Ishikawa (cell line): ENCODE data around the gene WASF1.

Experiments
- CEBPB ChIP-seq: IDR thresholded peaks from 2 replicates; pipeline ENCODE4 v1.6.1; 2012
- CREB1 ChIP-seq: IDR thresholded peaks from 2 replicates; pipeline ENCODE4 v1.6.1; 2012; ENCODE audit warnings: low read depth
- EGR1 ChIP-seq: IDR thresholded peaks from 2 replicates; pipeline ENCODE4 v1.6.1; 2012
- EP300 ChIP-seq: IDR thresholded peaks from 2 replicates; pipeline ENCODE4 v1.6.1; 2012; ENCODE audit warnings: borderline replicate concordance
- FOXM1 ChIP-seq: IDR thresholded peaks from 2 replicates; pipeline ENCODE4 v1.6.1; 2012; ENCODE audit warnings: low read depth, borderline replicate concordance
- MAX ChIP-seq: IDR thresholded peaks from 2 replicates; pipeline ENCODE4 v1.6.1; 2012
- NFIC ChIP-seq: IDR thresholded peaks from 2 replicates; pipeline ENCODE4 v1.6.1; 2012
- RAD21 ChIP-seq: IDR thresholded peaks from 2 replicates; pipeline ENCODE4 v1.6.1; 2012; ENCODE audit warnings: low read depth
- TAF1 ChIP-seq: IDR thresholded peaks from 2 replicates; pipeline ENCODE4 v1.6.1; 2012; ENCODE audit warnings: low read depth, mild to moderate bottlenecking
- TCF12 ChIP-seq: IDR thresholded peaks from 2 replicates; pipeline ENCODE4 v1.6.1; 2012; ENCODE audit warnings: low read depth
- TEAD4 ChIP-seq: IDR thresholded peaks from 2 replicates; pipeline ENCODE4 v1.6.1; 2012
- USF1 ChIP-seq: IDR thresholded peaks from 2 replicates; pipeline ENCODE4 v1.6.1; 2012
- YY1 ChIP-seq: IDR thresholded peaks from 2 replicates; pipeline ENCODE4 v1.6.1; 2012; ENCODE audit warnings: low read depth
- ZBTB7A ChIP-seq: IDR thresholded peaks from 2 replicates; pipeline ENCODE4 v1.6.1; 2012; ENCODE audit warnings: low read depth
- TF ChIP-seq, protein P1 (sequence below): IDR thresholded peaks from 2 replicates; pipeline ENCODE4 v1.6.1; 2012; ENCODE audit warnings: low read depth, mild to moderate bottlenecking

Gene WASF1

DNA sequence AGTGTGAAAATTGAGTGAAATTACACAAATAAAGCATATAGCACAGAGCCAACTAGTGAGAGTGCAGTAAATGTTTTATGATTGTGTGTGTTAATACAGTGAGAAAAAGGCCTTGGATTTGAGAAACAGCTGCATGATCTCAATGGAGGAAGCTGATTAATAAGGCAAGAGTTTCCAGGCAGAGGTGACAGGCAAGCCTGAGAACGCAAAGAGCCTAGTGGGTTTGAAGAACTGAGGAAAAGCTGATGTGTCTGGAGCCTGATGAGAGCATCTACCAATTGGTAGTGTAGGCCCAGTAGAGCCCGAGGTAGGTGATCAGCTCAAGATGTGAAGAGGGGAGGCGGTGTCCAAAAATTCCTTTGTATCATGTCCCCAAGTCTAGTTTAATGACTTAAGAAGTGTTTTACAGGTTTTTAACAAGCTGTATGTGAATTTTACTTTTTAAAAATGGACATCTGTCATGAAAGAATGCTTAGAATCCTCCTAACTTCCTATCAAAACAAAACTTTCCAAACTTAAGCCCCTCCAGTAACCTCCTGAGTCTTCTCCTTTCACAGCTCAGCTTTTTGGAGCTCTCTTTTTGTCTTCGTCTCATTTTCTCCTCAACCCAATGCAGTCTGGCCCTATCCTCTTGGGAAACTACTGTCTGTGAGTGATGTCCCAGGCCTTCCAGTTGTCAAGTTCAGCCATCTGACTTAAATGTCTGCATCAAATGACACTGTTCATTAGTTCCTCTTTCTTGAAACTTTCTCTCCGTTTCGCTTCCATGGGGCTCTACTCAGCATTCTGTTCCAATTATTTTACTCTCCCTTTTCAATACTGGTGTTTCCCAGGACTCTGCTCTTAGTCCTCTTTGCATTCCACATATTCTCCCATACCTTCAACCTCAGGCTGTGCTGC lies 1.9 kb upstream of the WASF1 start:
- no peak for TF ChIP-seq RAD21
- TF ChIP-seq CEBPB: no peak
- no peak for TF ChIP-seq ZBTB7A
- TF ChIP-seq TCF12: no peak
- TF ChIP-seq CREB1: no peak
- no peak for TF ChIP-seq YY1
- no peak for TF ChIP-seq TEAD4
- no peak for TF ChIP-seq NFIC
- TF ChIP-seq, protein P1, sequence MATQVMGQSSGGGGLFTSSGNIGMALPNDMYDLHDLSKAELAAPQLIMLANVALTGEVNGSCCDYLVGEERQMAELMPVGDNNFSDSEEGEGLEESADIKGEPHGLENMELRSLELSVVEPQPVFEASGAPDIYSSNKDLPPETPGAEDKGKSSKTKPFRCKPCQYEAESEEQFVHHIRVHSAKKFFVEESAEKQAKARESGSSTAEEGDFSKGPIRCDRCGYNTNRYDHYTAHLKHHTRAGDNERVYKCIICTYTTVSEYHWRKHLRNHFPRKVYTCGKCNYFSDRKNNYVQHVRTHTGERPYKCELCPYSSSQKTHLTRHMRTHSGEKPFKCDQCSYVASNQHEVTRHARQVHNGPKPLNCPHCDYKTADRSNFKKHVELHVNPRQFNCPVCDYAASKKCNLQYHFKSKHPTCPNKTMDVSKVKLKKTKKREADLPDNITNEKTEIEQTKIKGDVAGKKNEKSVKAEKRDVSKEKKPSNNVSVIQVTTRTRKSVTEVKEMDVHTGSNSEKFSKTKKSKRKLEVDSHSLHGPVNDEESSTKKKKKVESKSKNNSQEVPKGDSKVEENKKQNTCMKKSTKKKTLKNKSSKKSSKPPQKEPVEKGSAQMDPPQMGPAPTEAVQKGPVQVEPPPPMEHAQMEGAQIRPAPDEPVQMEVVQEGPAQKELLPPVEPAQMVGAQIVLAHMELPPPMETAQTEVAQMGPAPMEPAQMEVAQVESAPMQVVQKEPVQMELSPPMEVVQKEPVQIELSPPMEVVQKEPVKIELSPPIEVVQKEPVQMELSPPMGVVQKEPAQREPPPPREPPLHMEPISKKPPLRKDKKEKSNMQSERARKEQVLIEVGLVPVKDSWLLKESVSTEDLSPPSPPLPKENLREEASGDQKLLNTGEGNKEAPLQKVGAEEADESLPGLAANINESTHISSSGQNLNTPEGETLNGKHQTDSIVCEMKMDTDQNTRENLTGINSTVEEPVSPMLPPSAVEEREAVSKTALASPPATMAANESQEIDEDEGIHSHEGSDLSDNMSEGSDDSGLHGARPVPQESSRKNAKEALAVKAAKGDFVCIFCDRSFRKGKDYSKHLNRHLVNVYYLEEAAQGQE: no peak
- no peak for TF ChIP-seq TAF1
- no peak for TF ChIP-seq EP300
- TF ChIP-seq USF1: no peak
- TF ChIP-seq FOXM1: no peak
- TF ChIP-seq MAX: no peak
- TF ChIP-seq EGR1: no peak

GRCh38 chr6:110180228-110181008 lies 948 bp upstream of the WASF1 start, which contains the start of gene CDC40:
Gene CDC40 (plus strand): TSS chr6:110180427. CDS start chr6:110180445, 18 bp downstream.
- TF ChIP-seq EP300 (no peak), TAF1 (peak; percentile 52; the same call in 1 of the 2 replicates), FOXM1 (no peak), CREB1 (peak; percentile 18; the same call in 1 of the 2 replicates), CEBPB (no peak), USF1 (no peak; the same call in 1 of the 2 replicates), YY1 (peak; percentile 52; the same call in 1 of the 2 replicates), NFIC (no peak; the same call in 1 of the 2 replicates)

GRCh38 chr6:110178626-110179405 lies 654 bp downstream of the WASF1 start:
- TF ChIP-seq, protein P1: no peak
- TF ChIP-seq CEBPB (no peak), FOXM1 (no peak), RAD21 (peak; percentile 72)

GRCh38 chr6:110173506-110174132 lies 5.9 kb downstream of the WASF1 start:
- TF ChIP-seq EGR1: no peak
- TF ChIP-seq TCF12: no peak
- TF ChIP-seq, protein P1: peak; percentile 77
- no peak for TF ChIP-seq ZBTB7A
- TF ChIP-seq CREB1: no peak
- no peak for TF ChIP-seq MAX
